HepG2 (cell line): ENCODE data around the gene SCIN. TPM values are rescaled to one million over a fixed set of nuclear protein-coding genes. Genes with fewer than 3 reads are reported as not detected.

Experiments used
- ATAC-seq: fragments of 200-7000 bp; cut with Tn5 transposase; 3 replicates; pipeline ENCODE4 v1.9.1; 2020; ENCODE audit warnings: mild to moderate bottlenecking, moderate library complexity
- BruUV-seq: library from RNA; stranded (reverse); fragments of 400-500 nt; replicated peaks from 2 replicates; lab custom pipeline; 2021; lab: Mats Ljungman, UMichigan
- CTCF ChIA-PET: fragments of 300-600 bp; formaldehyde crosslinking; extraction: SDS; loops from one replicate; lab custom pipeline; 2021; ENCODE audit warnings: low total read pairs, inconsistent platforms, low intra/inter-chr PET ratio; lab: Yijun Ruan, JAX
- POLR2A ChIA-PET: fragments of 350-600 bp; sonication (Branson Sonifier 250); formaldehyde crosslinking; loops from one replicate; lab custom pipeline; 2020; ENCODE audit warnings: antibody characterized with exemption, inconsistent platforms; lab: Yijun Ruan, JAX
- DNase-seq: peaks from one replicate; pipeline ENCODE4 v3.0.0-alpha.2; 2015; ENCODE audit warnings: low spot score
- FAIRE-seq: peaks from 3 replicates; lab custom pipeline; 2011; peaks lifted over from hg19 to GRCh38; lab: Jason Lieb, UNC
- H2AFZ ChIP-seq: one replicate; pipeline ENCODE4 v1.6.1; 2011; ENCODE audit warnings: low read length, inconsistent platforms
- H3K27ac ChIP-seq: fragments of 300-600 bp; 3 replicates; pipeline ENCODE4 v1.8.0; 2011; ENCODE audit warnings: mixed run types, mild to moderate bottlenecking, mixed read lengths, low read length, inconsistent platforms; ENCODE audit not compliant: insufficient read depth; ENCODE audit errors: extremely low read length
- H3K27me3 ChIP-seq, 2 experiments: fragments of 200-600 bp in 1 of 2; 2 replicates in 1 of 2; 3 replicates in 1 of 2; pipeline versions ENCODE4 v1.6.0 to v1.8.0; 2011; ENCODE audit warnings: low read length in 2 of 2, mild to moderate bottlenecking in 2 of 2, moderate library complexity in 2 of 2, inconsistent platforms in 1 of 2; ENCODE audit not compliant: insufficient read depth in 2 of 2, control insufficient read depth in 1 of 2
- H3K36me3 ChIP-seq, 2 experiments: fragments of 200-600 bp in 1 of 2; replicated peaks in 1 of 2; 2 replicates in 1 of 2; 3 replicates in 1 of 2; pipeline versions ENCODE4 v1.5.1 to v1.8.0; 2011; ENCODE audit warnings: low read length in 2 of 2, inconsistent platforms in 1 of 2; ENCODE audit not compliant: insufficient read depth in 2 of 2, control insufficient read depth in 1 of 2
- H3K4me1 ChIP-seq: 2 replicates; pipeline ENCODE4 v1.5.1; 2012; ENCODE audit warnings: low read length, inconsistent platforms; ENCODE audit not compliant: insufficient read depth
- H3K4me2 ChIP-seq: 2 replicates; pipeline ENCODE4 v1.6.0; 2011; ENCODE audit warnings: low read depth, low read length, inconsistent platforms
- H3K4me3 ChIP-seq, 3 experiments: fragments of 200-600 bp in 1 of 3; sonication (generic), shearing (Covaris generic) in 1 of 3; replicated peaks in 1 of 3; 2 replicates each; pipeline ENCODE4 v1.5.1; 2011 to 2016; ENCODE audit warnings: low read length in 3 of 3, inconsistent platforms in 2 of 3, low read depth in 2 of 3, mild to moderate bottlenecking in 2 of 3, control low read depth in 1 of 3, mixed read lengths in 1 of 3; ENCODE audit not compliant: insufficient read depth in 1 of 3
- H3K79me2 ChIP-seq: one replicate; pipeline ENCODE4 v1.6.1; 2011; ENCODE audit warnings: low read length, inconsistent platforms; ENCODE audit not compliant: insufficient read depth
- H3K9ac ChIP-seq: 2 replicates; pipeline ENCODE4 v1.6.0; 2011; ENCODE audit warnings: mild to moderate bottlenecking, low read depth, low read length, inconsistent platforms; ENCODE audit not compliant: insufficient read depth
- H3K9me3 ChIP-seq: 2 replicates; pipeline ENCODE4 v1.5.1; 2012; ENCODE audit warnings: mild to moderate bottlenecking, low read length
- H4K20me1 ChIP-seq: 2 replicates; pipeline ENCODE4 v1.6.0; 2011; ENCODE audit warnings: inconsistent platforms, mild to moderate bottlenecking, low read length, moderate library complexity; ENCODE audit not compliant: insufficient read depth
- CEBPZ ChIP-seq: IDR thresholded peaks from 2 replicates; pipeline ENCODE4 v1.6.1; 2012; ENCODE audit warnings: low read length, improper control_type of control experiment
- CHD4 ChIP-seq: fragments of 200-600 bp; sonication (generic); IDR thresholded peaks from 2 replicates; pipeline ENCODE4 v1.7.0; 2017; ENCODE audit warnings: mild to moderate bottlenecking, low read length, borderline replicate concordance
- FIP1L1 ChIP-seq: fragments of 200-400 bp; formaldehyde crosslinking; IDR thresholded peaks from 2 replicates; pipeline ENCODE4 v1.6.1; 2018; ENCODE audit warnings: low read depth, mild to moderate bottlenecking, low read length, moderate library complexity, borderline replicate concordance; ENCODE audit not compliant: insufficient read depth
- HDAC2 ChIP-seq: sonication (generic); formaldehyde crosslinking; IDR thresholded peaks from 2 replicates; pipeline ENCODE4 v1.4.0; 2020; ENCODE audit warnings: missing genetic modification reagents
- MEF2D ChIP-seq: sonication (generic); formaldehyde crosslinking; IDR thresholded peaks from 2 replicates; pipeline ENCODE4 v1.5.1; 2020; ENCODE audit warnings: mild to moderate bottlenecking, missing genetic modification reagents
- SMAD9 ChIP-seq: sonication (generic); formaldehyde crosslinking; IDR thresholded peaks from 2 replicates; pipeline ENCODE4 v1.5.1; 2020; ENCODE audit warnings: mild to moderate bottlenecking, missing genetic modification reagents
- SMC3 ChIP-seq: IDR thresholded peaks from 2 replicates; pipeline ENCODE4 v1.6.1; 2011; ENCODE audit warnings: low read length, improper control_type of control experiment
- ZBTB7B ChIP-seq: sonication (generic); formaldehyde crosslinking; IDR thresholded peaks from 2 replicates; pipeline ENCODE4 v1.4.0; 2020; ENCODE audit warnings: missing genetic modification reagents
- ZNF709 ChIP-seq: sonication (generic); formaldehyde crosslinking; IDR thresholded peaks from 2 replicates; pipeline ENCODE4 v1.5.0; 2020; ENCODE audit warnings: mild to moderate bottlenecking, missing genetic modification reagents
- ZNF792 ChIP-seq: IDR thresholded peaks from 2 replicates; pipeline ENCODE4 v1.6.1; 2016
- WGBS: methylation state at CpG from one replicate; pipeline ENCODE4 v1.1.6; 2017; ENCODE audit warnings: low lambda C conversion rate; 5-methylcytosine and 5-hydroxymethylcytosine counted together
- in situ Hi-C: cut with HindIII; loops from 2 replicates; pipeline ENCODE4 v1.10.0; 2017; ENCODE audit warnings: low pct_unique_long_range_greater_than_20kb; ENCODE audit not compliant: extremely low pct_ligation_motif_present
- intact Hi-C: fragments of 100-400 bp; cut with micrococcal nuclease; formaldehyde crosslinking; loops from one replicate; pipeline ENCODE4 v1.10.0; 2022; ENCODE audit not compliant: unreplicated experiment
- polyA plus RNA-seq, 8 experiments: library from polyadenylated mRNA; depleted of rRNA in 3 of 8; stranded (reverse) in 7 of 8; unstranded in 1 of 8; fragments of >200 nt; fragmentation: Illumina TruSeq in 4 of 8; extraction: Trizol in 4 of 8; gene quantifications; 2 replicates each; pipeline versions ENCODE4 v1.2.1 to v1.2.3, GENCODE V29; 2011 to 2016; ENCODE audit warnings: low read depth in 4 of 8, missing spikeins in 1 of 8, mixed read lengths in 1 of 8; ENCODE audit not compliant: insufficient read depth in 1 of 8
- total RNA-seq, 5 experiments: library from RNA; depleted of rRNA; stranded (reverse); fragments of >200 nt; fragmentation: Illumina TruSeq; extraction: Trizol; gene quantifications; 2 replicates each; pipeline ENCODE4 v1.2.3, GENCODE V29; 2016; ENCODE audit warnings: low read depth in 1 of 5
- TF ChIP-seq, protein P1 (sequence below), 2 experiments: fragments of 450-650 bp in 1 of 2; sonication (generic) in 1 of 2; formaldehyde crosslinking; IDR thresholded peaks; 2 replicates each; pipeline versions ENCODE4 v1.5.0 to v1.8.0; 2020 to 2022; ENCODE audit warnings: mild to moderate bottlenecking in 1 of 2, missing genetic modification reagents in 1 of 2
- TF ChIP-seq, protein P2 (sequence below): sonication (generic); formaldehyde crosslinking; IDR thresholded peaks from 2 replicates; pipeline ENCODE4 v1.4.0; 2020; ENCODE audit warnings: missing genetic modification reagents

The SCIN gene
- total and polyA plus RNA-seq, 2 of the 13 experiments (the other 11 are each of a cell fraction or from before 2014, with no cell fraction given) = not detected

DNA sequence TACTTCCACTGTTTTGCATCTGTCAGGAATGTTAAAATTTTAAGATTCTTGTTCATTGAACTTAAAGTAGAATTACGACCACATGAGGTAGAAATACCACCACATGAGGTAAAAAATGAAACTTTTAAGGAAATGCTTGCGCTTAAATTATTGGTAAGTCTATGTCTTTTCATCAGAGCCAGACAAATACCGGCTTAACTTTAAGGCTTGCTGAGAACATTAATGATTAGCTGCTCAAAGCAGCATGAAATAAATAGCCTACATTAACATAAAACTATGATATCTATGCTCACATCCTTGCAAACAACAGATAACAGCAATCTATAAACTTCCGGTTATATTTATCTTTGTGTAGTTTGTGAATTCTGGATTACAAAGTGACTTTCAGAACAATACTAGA, 26.9 kb upstream of the SCIN start:
- Histone ChIP-seq H3K27ac (no peak overlapping the region), H3K27me3 (no peaks in the 10 kb centered on the region), H3K36me3 (no peaks in the 10 kb centered on the region), H4K20me1 (no peaks in the 10 kb centered on the region), H3K4me2 (no peak overlapping the region), H3K4me3 (no peak overlapping the region), H3K9ac (no peak overlapping the region), H3K9me3 (no peaks in the 10 kb centered on the region), H2AFZ (no peak overlapping the region), H3K4me1 (no peaks in the 10 kb centered on the region)
- in situ Hi-C loops = no loop called here
- CTCF ChIA-PET = no interaction called here
- POLR2A ChIA-PET = no interaction called here
- 32% methylated on average over 4 of the region's 4 CpGs for WGBS
- no TSS peak for BruUV-seq
- intact Hi-C loops = no loop called here
- FAIRE-seq (no peak), ATAC-seq (no peak)
- TF ChIP-seq CHD4 (no peak), HDAC2 (CRISPR knock-in tag) (no peak), CEBPZ (no peak), ZNF792 (CRISPR knock-in tag) (no peak), SMAD9 (CRISPR knock-in tag) (no peak), SMC3 (no peak), MEF2D (CRISPR knock-in tag) (no peak), FIP1L1 (no peak), ZBTB7B (no peak), ZNF709 (CRISPR knock-in tag) (no peak)
- TF ChIP-seq, protein P1, sequence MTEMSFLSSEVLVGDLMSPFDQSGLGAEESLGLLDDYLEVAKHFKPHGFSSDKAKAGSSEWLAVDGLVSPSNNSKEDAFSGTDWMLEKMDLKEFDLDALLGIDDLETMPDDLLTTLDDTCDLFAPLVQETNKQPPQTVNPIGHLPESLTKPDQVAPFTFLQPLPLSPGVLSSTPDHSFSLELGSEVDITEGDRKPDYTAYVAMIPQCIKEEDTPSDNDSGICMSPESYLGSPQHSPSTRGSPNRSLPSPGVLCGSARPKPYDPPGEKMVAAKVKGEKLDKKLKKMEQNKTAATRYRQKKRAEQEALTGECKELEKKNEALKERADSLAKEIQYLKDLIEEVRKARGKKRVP (CRISPR knock-in tag; IDR thresholded peaks at IDR 0.05) = no peak
- TF ChIP-seq, protein P2, sequence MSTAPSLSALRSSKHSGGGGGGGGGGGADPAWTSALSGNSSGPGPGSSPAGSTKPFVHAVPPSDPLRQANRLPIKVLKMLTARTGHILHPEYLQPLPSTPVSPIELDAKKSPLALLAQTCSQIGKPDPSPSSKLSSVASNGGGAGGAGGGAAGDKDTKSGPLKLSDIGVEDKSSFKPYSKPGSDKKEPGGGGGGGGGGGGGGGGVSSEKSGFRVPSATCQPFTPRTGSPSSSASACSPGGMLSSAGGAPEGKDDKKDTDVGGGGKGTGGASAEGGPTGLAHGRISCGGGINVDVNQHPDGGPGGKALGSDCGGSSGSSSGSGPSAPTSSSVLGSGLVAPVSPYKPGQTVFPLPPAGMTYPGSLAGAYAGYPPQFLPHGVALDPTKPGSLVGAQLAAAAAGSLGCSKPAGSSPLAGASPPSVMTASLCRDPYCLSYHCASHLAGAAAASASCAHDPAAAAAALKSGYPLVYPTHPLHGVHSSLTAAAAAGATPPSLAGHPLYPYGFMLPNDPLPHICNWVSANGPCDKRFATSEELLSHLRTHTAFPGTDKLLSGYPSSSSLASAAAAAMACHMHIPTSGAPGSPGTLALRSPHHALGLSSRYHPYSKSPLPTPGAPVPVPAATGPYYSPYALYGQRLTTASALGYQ (CRISPR knock-in tag) = no peak
- TF ChIP-seq, all 625 proteins: peak for 0
- no peaks in the 10 kb centered on the region for H3K79me2 ChIP-seq
- DNase-seq = no peak
